Measurements from ENCODE around the gene SLC22A2.
A peak's percentile ranks its signal among the peaks of the same experiment; 100 is the strongest.

Gene SLC22A2

GRCh38 chr6:160260803-160261450 is 2.3 kb upstream of the SLC22A2 start:
- no CpG with 5 or more reads among the region's 6 CpGs for WGBS (ENCODE audit: extremely low coverage, insufficient coverage, insufficient read length)
- Histone ChIP-seq H4K12ac (ENCODE audit: low read depth, low read length) (no peak overlapping the region), H3K27ac (ENCODE audit: low read depth, low read length) (no peak overlapping the region), H3K4me3 (ENCODE audit: low read depth, low read length) (no peak overlapping the region), H4K91ac (ENCODE audit: low read depth, low read length) (no peak overlapping the region), H3K4me1 (ENCODE audit: control insufficient read depth in 1 of 2, insufficient read depth in 2 of 2, low read length in 2 of 2) (peaks cover 19 to 25% of the 10 kb centered on the region in 2 experiments), H3K4ac (ENCODE audit: low read depth, low read length) (no peak overlapping the region), H3K18ac (ENCODE audit: low read length) (no peak overlapping the region), H3K9me3 (ENCODE audit: insufficient read depth, low read depth, low read length) (no peaks in the 10 kb centered on the region), H2AFZ (ENCODE audit: insufficient read depth, low read length, poor library complexity) (no peak overlapping the region), H3K36me3 (ENCODE audit: control insufficient read depth in 1 of 2, insufficient read depth in 2 of 2, low read length in 2 of 2) (no peaks in the 10 kb centered on the region), H3K14ac (ENCODE audit: low read length) (no peak overlapping the region), H2BK5ac (ENCODE audit: low read depth, low read length, poor library complexity) (no peak overlapping the region), H2AK5ac (ENCODE audit: low read length) (no peak overlapping the region), H2BK120ac (ENCODE audit: insufficient read depth, low read length, poor library complexity) (peak overlapping the region; percentile 41), H2BK12ac (ENCODE audit: low read length) (no peak overlapping the region), H3K27me3 (ENCODE audit: insufficient read depth, low read length) (no peaks in the 10 kb centered on the region), H3K79me2 (ENCODE audit: control insufficient read depth, insufficient read depth, low read length, poor library complexity) (no peaks in the 10 kb centered on the region), H3K9ac (ENCODE audit: low read length) (no peak overlapping the region), H4K8ac (ENCODE audit: low read depth, low read length) (no peak overlapping the region), H3K23ac (ENCODE audit: low read length) (no peak overlapping the region), H3K4me2 (ENCODE audit: low read length) (no peak overlapping the region), H3K79me1 (ENCODE audit: low read length) (peaks cover 7% of the 10 kb centered on the region)
- DNase-seq, result no peak

- H2BK5ac ChIP-seq (ENCODE audit: low read depth, low read length, poor library complexity), result no peak overlapping the region
- no peaks in the 10 kb centered on the region for H3K27me3 ChIP-seq (ENCODE audit: insufficient read depth, low read length)
- H3K79me2 ChIP-seq (ENCODE audit: control insufficient read depth, insufficient read depth, low read length, poor library complexity), result no peaks in the 10 kb centered on the region
- peak overlapping the region; percentile 18 for H2AK5ac ChIP-seq (ENCODE audit: low read length)
- peak overlapping the region; percentile 41 for H2BK120ac ChIP-seq (ENCODE audit: insufficient read depth, low read length, poor library complexity)
- H2BK12ac ChIP-seq (ENCODE audit: low read length), result peak overlapping the region; percentile 46
- peaks cover 7% of the 10 kb centered on the region for H3K79me1 ChIP-seq (ENCODE audit: low read length)
- no peak overlapping the region for H3K27ac ChIP-seq (ENCODE audit: low read depth, low read length)
- H3K4ac ChIP-seq (ENCODE audit: low read depth, low read length), result no peak overlapping the region
- H4K8ac ChIP-seq (ENCODE audit: low read depth, low read length), result no peak overlapping the region
- no peak overlapping the region for H4K12ac ChIP-seq (ENCODE audit: low read depth, low read length)
- H3K4me2 ChIP-seq (ENCODE audit: low read length), result no peak overlapping the region
- H3K4me3 ChIP-seq (ENCODE audit: low read depth, low read length), result no peak overlapping the region
- H3K9ac ChIP-seq (ENCODE audit: low read length), result no peak overlapping the region
- no peaks in the 10 kb centered on the region for H3K9me3 ChIP-seq (ENCODE audit: insufficient read depth, low read depth, low read length)
- H3K18ac ChIP-seq (ENCODE audit: low read length), result no peak overlapping the region
- no peak overlapping the region for H2AFZ ChIP-seq (ENCODE audit: insufficient read depth, low read length, poor library complexity)
- WGBS (ENCODE audit: extremely low coverage, insufficient coverage, insufficient read length), result no CpG with 5 or more reads among the region's 14 CpGs
- H3K4me1 ChIP-seq (ENCODE audit: control insufficient read depth in 1 of 2, insufficient read depth in 2 of 2, low read length in 2 of 2), result peaks cover 19 to 25% of the 10 kb centered on the region in 2 experiments
- H3K14ac ChIP-seq (ENCODE audit: low read length), result no peak overlapping the region
- no peaks in the 10 kb centered on the region for H3K36me3 ChIP-seq (ENCODE audit: control insufficient read depth in 1 of 2, insufficient read depth in 2 of 2, low read length in 2 of 2)
- H4K91ac ChIP-seq (ENCODE audit: low read depth, low read length), result peak overlapping the region; percentile 13
- no peak overlapping the region for H3K23ac ChIP-seq (ENCODE audit: low read length)
- DNase-seq, result no peak
Observed at GRCh38 chr6:160260367-160260766, 1.7 kb upstream of the SLC22A2 start.

GRCh38 chr6:160259598-160259997 is 977 bp upstream of the SLC22A2 start:
- no peak overlapping the region for H3K18ac ChIP-seq (ENCODE audit: low read length)
- H4K91ac ChIP-seq (ENCODE audit: low read depth, low read length), result no peak overlapping the region
- H3K4me3 ChIP-seq (ENCODE audit: low read depth, low read length), result no peak overlapping the region
- no peak overlapping the region for H2BK5ac ChIP-seq (ENCODE audit: low read depth, low read length, poor library complexity)
- H3K4ac ChIP-seq (ENCODE audit: low read depth, low read length), result no peak overlapping the region
- H3K14ac ChIP-seq (ENCODE audit: low read length), result no peak overlapping the region
- no peak for DNase-seq
- no peaks in the 10 kb centered on the region for H3K9me3 ChIP-seq (ENCODE audit: insufficient read depth, low read depth, low read length)
- no peak overlapping the region for H3K9ac ChIP-seq (ENCODE audit: low read length)
- peak overlapping the region; percentile 22 for H3K4me2 ChIP-seq (ENCODE audit: low read length)
- H3K79me1 ChIP-seq (ENCODE audit: low read length), result peaks cover 7% of the 10 kb centered on the region
- no peak overlapping the region for H2AK5ac ChIP-seq (ENCODE audit: low read length)
- no peak overlapping the region for H2BK12ac ChIP-seq (ENCODE audit: low read length)
- H4K8ac ChIP-seq (ENCODE audit: low read depth, low read length), result no peak overlapping the region
- H3K4me1 ChIP-seq (ENCODE audit: control insufficient read depth in 1 of 2, insufficient read depth in 2 of 2, low read length in 2 of 2), result peaks cover 19 to 25% of the 10 kb centered on the region in 2 experiments
- H3K27me3 ChIP-seq (ENCODE audit: insufficient read depth, low read length), result no peaks in the 10 kb centered on the region
- no peaks in the 10 kb centered on the region for H3K79me2 ChIP-seq (ENCODE audit: control insufficient read depth, insufficient read depth, low read length, poor library complexity)
- H4K12ac ChIP-seq (ENCODE audit: low read depth, low read length), result no peak overlapping the region
- H3K23ac ChIP-seq (ENCODE audit: low read length), result no peak overlapping the region
- no peaks in the 10 kb centered on the region for H3K36me3 ChIP-seq (ENCODE audit: control insufficient read depth in 1 of 2, insufficient read depth in 2 of 2, low read length in 2 of 2)
- H2AFZ ChIP-seq (ENCODE audit: insufficient read depth, low read length, poor library complexity), result no peak overlapping the region
- no peak overlapping the region for H2BK120ac ChIP-seq (ENCODE audit: insufficient read depth, low read length, poor library complexity)
- H3K27ac ChIP-seq (ENCODE audit: low read depth, low read length), result peak overlapping the region; percentile 54
- no CpG with 5 or more reads among the region's 8 CpGs for WGBS (ENCODE audit: extremely low coverage, insufficient coverage, insufficient read length)

- Histone ChIP-seq H4K8ac (ENCODE audit: low read depth, low read length) (no peak overlapping the region), H3K18ac (ENCODE audit: low read length) (no peak overlapping the region), H3K4me1 (ENCODE audit: control insufficient read depth in 1 of 2, insufficient read depth in 2 of 2, low read length in 2 of 2) (peaks cover 19 to 25% of the 10 kb centered on the region in 2 experiments), H4K12ac (ENCODE audit: low read depth, low read length) (no peak overlapping the region), H3K79me1 (ENCODE audit: low read length) (peaks cover 7% of the 10 kb centered on the region), H3K79me2 (ENCODE audit: control insufficient read depth, insufficient read depth, low read length, poor library complexity) (no peaks in the 10 kb centered on the region), H3K4ac (ENCODE audit: low read depth, low read length) (no peak overlapping the region), H3K23ac (ENCODE audit: low read length) (no peak overlapping the region), H3K4me2 (ENCODE audit: low read length) (peak overlapping the region; percentile 22), H3K4me3 (ENCODE audit: low read depth, low read length) (no peak overlapping the region), H3K27ac (ENCODE audit: low read depth, low read length) (peak overlapping the region; percentile 54), H2AK5ac (ENCODE audit: low read length) (no peak overlapping the region), H3K9ac (ENCODE audit: low read length) (no peak overlapping the region), H2BK5ac (ENCODE audit: low read depth, low read length, poor library complexity) (no peak overlapping the region), H3K14ac (ENCODE audit: low read length) (no peak overlapping the region), H2BK12ac (ENCODE audit: low read length) (no peak overlapping the region), H2BK120ac (ENCODE audit: insufficient read depth, low read length, poor library complexity) (no peak overlapping the region), H4K91ac (ENCODE audit: low read depth, low read length) (peak overlapping the region; percentile 21), H3K27me3 (ENCODE audit: insufficient read depth, low read length) (no peaks in the 10 kb centered on the region), H2AFZ (ENCODE audit: insufficient read depth, low read length, poor library complexity) (no peak overlapping the region), H3K9me3 (ENCODE audit: insufficient read depth, low read depth, low read length) (no peaks in the 10 kb centered on the region), H3K36me3 (ENCODE audit: control insufficient read depth in 1 of 2, insufficient read depth in 2 of 2, low read length in 2 of 2) (no peaks in the 10 kb centered on the region)
- DNase-seq, result no peak
- WGBS (ENCODE audit: extremely low coverage, insufficient coverage, insufficient read length), result no CpG with 5 or more reads among the region's 8 CpGs
Observed at GRCh38 chr6:160259143-160259425, 463 bp upstream of the SLC22A2 start.
